ENCODE data around the gene ADAMTS13. TPM values are rescaled to one million over a fixed set of nuclear protein-coding genes. Genes with fewer than 3 reads are reported as not detected.
A peak's percentile ranks its signal among the peaks of the same experiment; 100 is the strongest.

The ADAMTS13 gene
- total and polyA plus RNA-seq, 2 experiments from 2014 or later: 1.4 to 2.2 TPM

- no peaks in the 10 kb centered on the region for H3K27me3 ChIP-seq (replicated peaks; ENCODE audit: insufficient read depth)
- DNase-seq: no peak
- H3K9me2 ChIP-seq (ENCODE audit: insufficient read depth): no peaks in the 10 kb centered on the region
- H3K9me3 ChIP-seq (ENCODE audit: low read depth): no peaks in the 10 kb centered on the region
- no peak for TF ChIP-seq EZH2 (IDR thresholded peaks at IDR 0.05; ENCODE audit: insufficient read depth, poor library complexity, severe bottlenecking)
- TF ChIP-seq EZH2phosphoT487 (IDR thresholded peaks at IDR 0.05; ENCODE audit: insufficient read depth, low read depth): no peak
- no peak overlapping the region for H3K27ac ChIP-seq
- in situ Hi-C loops (cut with MboI): no loop called here
- no peak overlapping the region for H3K9ac ChIP-seq
- no peaks in the 10 kb centered on the region for H3F3A ChIP-seq (ENCODE audit: insufficient read depth)
- no peak overlapping the region for H2AFZ ChIP-seq
- no peaks in the 10 kb centered on the region for H4K20me1 ChIP-seq (ENCODE audit: insufficient read depth)
- no peaks in the 10 kb centered on the region for H3K4me1 ChIP-seq (ENCODE audit: insufficient read depth)
- no peak overlapping the region for H3K4me3 ChIP-seq
- WGBS, 2 experiments (ENCODE audit: low coverage in 1 of 2, low lambda C conversion rate in 2 of 2, missing lambda C conversion rate in 2 of 2): 82 to 87% methylated on average over 13 of the region's 13 CpGs
- no peaks in the 10 kb centered on the region for H3K36me3 ChIP-seq (ENCODE audit: low read depth)
- H3K79me2 ChIP-seq (ENCODE audit: insufficient read depth): no peaks in the 10 kb centered on the region
- H3K4me2 ChIP-seq (ENCODE audit: unreplicated experiment): no peak overlapping the region
These were observed 35.1 kb downstream of the ADAMTS13 start for GRCh38 chr9:133457233-133457632.

- in situ Hi-C loops (cut with MboI): no loop called here
- Histone ChIP-seq H3K4me3 (no peak overlapping the region), H3K9ac (no peak overlapping the region), H3K27ac (no peak overlapping the region), H3K36me3 (ENCODE audit: low read depth) (no peaks in the 10 kb centered on the region), H2AFZ (no peak overlapping the region), H3K4me1 (ENCODE audit: insufficient read depth) (no peaks in the 10 kb centered on the region), H3F3A (ENCODE audit: insufficient read depth) (no peaks in the 10 kb centered on the region), H3K27me3 (replicated peaks; ENCODE audit: insufficient read depth) (no peaks in the 10 kb centered on the region), H3K9me2 (ENCODE audit: insufficient read depth) (no peaks in the 10 kb centered on the region), H3K9me3 (ENCODE audit: low read depth) (no peaks in the 10 kb centered on the region), H3K4me2 (ENCODE audit: unreplicated experiment) (no peak overlapping the region), H4K20me1 (ENCODE audit: insufficient read depth) (no peaks in the 10 kb centered on the region), H3K79me2 (ENCODE audit: insufficient read depth) (no peaks in the 10 kb centered on the region)
- 89 to 91% methylated on average over 11 of the region's 11 CpGs for WGBS, 2 experiments (ENCODE audit: low coverage in 1 of 2, low lambda C conversion rate in 2 of 2, missing lambda C conversion rate in 2 of 2)
- TF ChIP-seq EZH2phosphoT487 (IDR thresholded peaks at IDR 0.05; ENCODE audit: insufficient read depth, low read depth) (no peak), EZH2 (IDR thresholded peaks at IDR 0.05; ENCODE audit: insufficient read depth, poor library complexity, severe bottlenecking) (no peak)
- no peak for DNase-seq
These were observed 35.6 kb downstream of the ADAMTS13 start for GRCh38 chr9:133457748-133458147.

GRCh38 chr9:133458643-133459312, 36.6 kb downstream of the ADAMTS13 start:
- Histone ChIP-seq H2AFZ (peak overlapping the region; percentile 87), H3K79me2 (ENCODE audit: insufficient read depth) (no peaks in the 10 kb centered on the region), H3K36me3 (ENCODE audit: low read depth) (no peaks in the 10 kb centered on the region), H4K20me1 (ENCODE audit: insufficient read depth) (no peaks in the 10 kb centered on the region), H3K4me2 (ENCODE audit: unreplicated experiment) (peak overlapping the region; percentile 71), H3K27ac (no peak overlapping the region), H3K27me3 (replicated peaks; ENCODE audit: insufficient read depth) (no peaks in the 10 kb centered on the region), H3K4me1 (ENCODE audit: insufficient read depth) (no peaks in the 10 kb centered on the region), H3K9ac (no peak overlapping the region), H3K9me3 (ENCODE audit: low read depth) (no peaks in the 10 kb centered on the region), H3F3A (ENCODE audit: insufficient read depth) (no peaks in the 10 kb centered on the region), H3K9me2 (ENCODE audit: insufficient read depth) (no peaks in the 10 kb centered on the region), H3K4me3 (peak overlapping the region; percentile 77)
- peak; percentile 20 for DNase-seq
- WGBS, 2 experiments (ENCODE audit: low coverage in 1 of 2, low lambda C conversion rate in 2 of 2, missing lambda C conversion rate in 2 of 2): 58 to 59% methylated on average over 14 to 16 of the region's 16 CpGs
- in situ Hi-C loops (cut with MboI): no loop called here
- TF ChIP-seq EZH2phosphoT487 (IDR thresholded peaks at IDR 0.05; ENCODE audit: insufficient read depth, low read depth) (no peak), EZH2 (IDR thresholded peaks at IDR 0.05; ENCODE audit: insufficient read depth, poor library complexity, severe bottlenecking) (no peak)

- H3K9me3 ChIP-seq (ENCODE audit: low read depth): no peaks in the 10 kb centered on the region
- H2AFZ ChIP-seq: peak within 1 kb of the TSS; percentile 87
- TF ChIP-seq EZH2phosphoT487 (IDR thresholded peaks at IDR 0.05; ENCODE audit: insufficient read depth, low read depth) (no peak), EZH2 (IDR thresholded peaks at IDR 0.05; ENCODE audit: insufficient read depth, poor library complexity, severe bottlenecking) (no peak)
- no peaks in the 10 kb centered on the region for H3K4me1 ChIP-seq (ENCODE audit: insufficient read depth)
- peak within 1 kb of the TSS; percentile 77 for H3K4me3 ChIP-seq
- H3K27me3 ChIP-seq (replicated peaks; ENCODE audit: insufficient read depth): no peaks in the 10 kb centered on the region
- in situ Hi-C loops (cut with MboI): no loop called here
- no peaks in the 10 kb centered on the region for H3K9me2 ChIP-seq (ENCODE audit: insufficient read depth)
- no peaks in the 10 kb centered on the region for H3F3A ChIP-seq (ENCODE audit: insufficient read depth)
- H3K27ac ChIP-seq: 0 out of 2 replicates have a peak within 1 kb of the TSS, but pooled peaks have one; percentile 25
- no peaks in the 10 kb centered on the region for H4K20me1 ChIP-seq (ENCODE audit: insufficient read depth)
- H3K36me3 ChIP-seq (ENCODE audit: low read depth): no peaks in the 10 kb centered on the region
- peak within 1 kb of the TSS; percentile 71 for H3K4me2 ChIP-seq (ENCODE audit: unreplicated experiment)
- 2 to 3% methylated on average over 32 to 66 of the region's 86 CpGs for WGBS, 2 experiments (ENCODE audit: low coverage in 1 of 2, low lambda C conversion rate in 2 of 2, missing lambda C conversion rate in 2 of 2)
- H3K9ac ChIP-seq: peak within 1 kb of the TSS; percentile 79
- DNase-seq: peak; percentile 98
- H3K79me2 ChIP-seq (ENCODE audit: insufficient read depth): no peaks in the 10 kb centered on the region
These were observed 37.6 kb downstream of the ADAMTS13 start, which contains the start of gene CACFD1 for GRCh38 chr9:133459476-133460404. CACFD1 (plus strand) TSS chr9:133459978; CDS start chr9:133460067, 89 bp downstream.

All from GM23248 (cell line).